BLaER1 (cell line): Measurements from ENCODE around the gene SLAMF6.
A peak's percentile ranks its signal among the peaks of the same experiment; 100 is the strongest.
"Not testable (repeated sequence)": the region's sequence is repeated elsewhere in the genome, so short reads cannot be mapped to it uniquely, and the experiment has no call there.

ENCODE experiments used
- H3K27ac ChIP-seq: shearing (Covaris generic); formaldehyde crosslinking; 2 replicates; pipeline ENCODE4 v1.8.1; 2022
- H3K27me3 ChIP-seq: shearing (Covaris generic); formaldehyde crosslinking; 2 replicates; pipeline ENCODE4 v1.8.1; 2022
- H3K36me3 ChIP-seq: shearing (Covaris generic); formaldehyde crosslinking; 2 replicates; pipeline ENCODE4 v1.8.1; 2022
- H3K4me1 ChIP-seq: shearing (Covaris generic); formaldehyde crosslinking; 2 replicates; pipeline ENCODE4 v1.8.1; 2022
- H3K4me2 ChIP-seq: shearing (Covaris generic); formaldehyde crosslinking; 2 replicates; pipeline ENCODE4 v1.8.1; 2022
- H3K4me3 ChIP-seq: shearing (Covaris generic); formaldehyde crosslinking; 2 replicates; pipeline ENCODE4 v1.8.1; 2022
- H3K9ac ChIP-seq: shearing (Covaris generic); formaldehyde crosslinking; 2 replicates; pipeline ENCODE4 v1.8.1; 2022
- H3K9me3 ChIP-seq: shearing (Covaris generic); formaldehyde crosslinking; 2 replicates; pipeline ENCODE4 v1.8.1; 2022
- H4K20me1 ChIP-seq: shearing (Covaris generic); formaldehyde crosslinking; 2 replicates; pipeline ENCODE4 v1.8.1; 2022
- Cebpa-rat ChIP-seq: shearing (Covaris generic); IDR thresholded peaks from 2 replicates; pipeline ENCODE4 v1.8.1; 2022

SLAMF6 gene

GRCh38 chr1:160520582-160520981, 2.5 kb downstream of the SLAMF6 start:
- Histone ChIP-seq H3K36me3 (no peaks in the 10 kb centered on the region), H3K27ac (no peak overlapping the region), H3K9ac (no peak overlapping the region), H4K20me1 (no peaks in the 10 kb centered on the region), H3K4me2 (peak overlapping the region; percentile 42), H3K4me1 (peaks cover 35% of the 10 kb centered on the region), H3K4me3 (no peak overlapping the region), H3K27me3 (no peaks in the 10 kb centered on the region), H3K9me3 (peaks cover 39% of the 10 kb centered on the region)
- no peak for TF ChIP-seq Cebpa-rat

GRCh38 chr1:160519642-160520435, 3.2 kb downstream of the SLAMF6 start:
- H3K36me3 ChIP-seq: no peaks in the 10 kb centered on the region
- H3K9ac ChIP-seq: no peak overlapping the region
- no peak overlapping the region for H3K4me3 ChIP-seq
- H4K20me1 ChIP-seq: no peaks in the 10 kb centered on the region
- H3K9me3 ChIP-seq: peaks cover 38% of the 10 kb centered on the region
- peak overlapping the region; percentile 42 for H3K4me2 ChIP-seq
- H3K27me3 ChIP-seq: no peaks in the 10 kb centered on the region
- H3K27ac ChIP-seq: no peak overlapping the region
- no peak for TF ChIP-seq Cebpa-rat
- H3K4me1 ChIP-seq: peaks cover 35% of the 10 kb centered on the region

GRCh38 chr1:160517519-160517918, 5.5 kb downstream of the SLAMF6 start:
- H3K4me3 ChIP-seq, H3K4me2 ChIP-seq, H3K27me3 ChIP-seq, H3K36me3 ChIP-seq, H3K9ac ChIP-seq, H4K20me1 ChIP-seq, H3K27ac ChIP-seq: not testable (repeated sequence)
- H3K4me1 ChIP-seq: peaks cover 28% of the 10 kb centered on the region
- H3K9me3 ChIP-seq: peaks cover 55% of the 10 kb centered on the region

GRCh38 chr1:160515908-160516307, 7.1 kb downstream of the SLAMF6 start:
- peaks cover 12% of the 10 kb centered on the region for H3K4me1 ChIP-seq
- not testable (repeated sequence) for H3K27me3 ChIP-seq, H3K36me3 ChIP-seq

GRCh38 chr1:160504651-160505050, 18.4 kb downstream of the SLAMF6 start:
- H3K4me2 ChIP-seq: no peak overlapping the region
- no peak overlapping the region for H3K4me3 ChIP-seq
- TF ChIP-seq Cebpa-rat: no peak
- H3K27ac ChIP-seq: no peak overlapping the region
- peaks cover 82% of the 10 kb centered on the region for H3K9me3 ChIP-seq
- no peak overlapping the region for H3K9ac ChIP-seq
- H3K27me3 ChIP-seq: no peaks in the 10 kb centered on the region
- H3K4me1 ChIP-seq: no peaks in the 10 kb centered on the region
- no peaks in the 10 kb centered on the region for H4K20me1 ChIP-seq
- no peaks in the 10 kb centered on the region for H3K36me3 ChIP-seq

More at GRCh38 chr1:160515908-160516307, 7.1 kb downstream of the SLAMF6 start:
- not testable (repeated sequence) for H4K20me1 ChIP-seq, H3K27ac ChIP-seq, H3K4me3 ChIP-seq, H3K4me2 ChIP-seq, H3K9ac ChIP-seq
- peaks cover 69% of the 10 kb centered on the region for H3K9me3 ChIP-seq

- no peaks in the 10 kb centered on the region for H3K27me3 ChIP-seq
- H3K9ac ChIP-seq: no peak overlapping the region
- no peaks in the 10 kb centered on the region for H4K20me1 ChIP-seq
- no peak overlapping the region for H3K4me2 ChIP-seq
- H3K9me3 ChIP-seq: peaks cover 87% of the 10 kb centered on the region
- TF ChIP-seq Cebpa-rat: no peak
- H3K36me3 ChIP-seq: no peaks in the 10 kb centered on the region
- H3K4me1 ChIP-seq: no peaks in the 10 kb centered on the region
- H3K27ac ChIP-seq: no peak overlapping the region
- no peak overlapping the region for H3K4me3 ChIP-seq
These were observed 20.0 kb downstream of the SLAMF6 start for GRCh38 chr1:160503087-160503486.

- Histone ChIP-seq H3K4me1 (no peaks in the 10 kb centered on the region), H3K9me3 (peaks cover 65% of the 10 kb centered on the region), H3K9ac (no peak overlapping the region), H4K20me1 (no peaks in the 10 kb centered on the region), H3K4me3 (no peak overlapping the region), H3K36me3 (no peaks in the 10 kb centered on the region), H3K27ac (no peak overlapping the region), H3K4me2 (no peak overlapping the region), H3K27me3 (no peaks in the 10 kb centered on the region)
- no peak for TF ChIP-seq Cebpa-rat
These were observed 22.6 kb downstream of the SLAMF6 start for GRCh38 chr1:160500321-160500990.

GRCh38 chr1:160499631-160500030, 23.4 kb downstream of the SLAMF6 start:
- H3K4me1 ChIP-seq: no peaks in the 10 kb centered on the region
- H3K27ac ChIP-seq: no peak overlapping the region
- H3K4me3 ChIP-seq: no peak overlapping the region
- H4K20me1 ChIP-seq: no peaks in the 10 kb centered on the region
- H3K4me2 ChIP-seq: no peak overlapping the region
- H3K36me3 ChIP-seq: no peaks in the 10 kb centered on the region
- H3K9ac ChIP-seq: no peak overlapping the region
- peaks cover 58% of the 10 kb centered on the region for H3K9me3 ChIP-seq
- no peaks in the 10 kb centered on the region for H3K27me3 ChIP-seq
- no peak for TF ChIP-seq Cebpa-rat

GRCh38 chr1:160498301-160499065, 24.6 kb downstream of the SLAMF6 start:
- H4K20me1 ChIP-seq, H3K9ac ChIP-seq, H3K4me2 ChIP-seq, H3K36me3 ChIP-seq, H3K27me3 ChIP-seq, H3K4me1 ChIP-seq, H3K27ac ChIP-seq, H3K4me3 ChIP-seq: not testable (repeated sequence)
- peaks cover 59% of the 10 kb centered on the region for H3K9me3 ChIP-seq

- H3K9me3 ChIP-seq: peaks cover 53% of the 10 kb centered on the region
- no peak overlapping the region for H3K4me2 ChIP-seq
- H3K27me3 ChIP-seq: no peaks in the 10 kb centered on the region
- H3K4me1 ChIP-seq: peaks cover 15% of the 10 kb centered on the region
- H3K27ac ChIP-seq: no peak overlapping the region
- H3K36me3 ChIP-seq: 0 out of 2 replicates have a peak, but pooled peaks cover 5% of the 10 kb centered on the region
- no peak for TF ChIP-seq Cebpa-rat
- H3K9ac ChIP-seq: no peak overlapping the region
- H4K20me1 ChIP-seq: no peaks in the 10 kb centered on the region
- no peak overlapping the region for H3K4me3 ChIP-seq
These were observed 26.7 kb downstream of the SLAMF6 start for GRCh38 chr1:160496334-160496733.
